HepG2 (cell line): ENCODE measurements around the gene PNLDC1. TPM values are rescaled to one million over a fixed set of nuclear protein-coding genes. Genes with fewer than 3 reads are reported as not detected.

Experiments
- ISX ChIP-seq: sonication (generic); formaldehyde crosslinking; conservative IDR thresholded peaks from 2 replicates; pipeline ENCODE4 v1.5.0; 2020; ENCODE audit warnings: missing genetic modification reagents
- POGZ ChIP-seq: sonication (generic); formaldehyde crosslinking; IDR thresholded peaks from 2 replicates; pipeline ENCODE4 v1.4.0; 2020; ENCODE audit warnings: mild to moderate bottlenecking, missing genetic modification reagents
- SIX4 ChIP-seq: sonication (generic); formaldehyde crosslinking; IDR thresholded peaks from 2 replicates; pipeline ENCODE4 v1.4.0; 2020; ENCODE audit warnings: missing genetic modification reagents
- SMAD1 ChIP-seq: sonication (generic); formaldehyde crosslinking; IDR thresholded peaks from 2 replicates; pipeline ENCODE4 v1.4.0; 2020; ENCODE audit warnings: missing genetic modification reagents, low read depth, mild to moderate bottlenecking, borderline replicate concordance
- TBX3 ChIP-seq: fragments of 450-650 bp; IDR thresholded peaks from 2 replicates; pipeline ENCODE4 v1.6.1; 2017; ENCODE audit warnings: antibody characterized with exemption, mild to moderate bottlenecking, inconsistent platforms, borderline replicate concordance
- THAP9 ChIP-seq: sonication (generic); formaldehyde crosslinking; IDR thresholded peaks from 2 replicates; pipeline ENCODE4; 2020; ENCODE audit warnings: missing genetic modification reagents, mild to moderate bottlenecking, borderline replicate concordance
- USF2 ChIP-seq, 2 experiments: sonication (generic) in 1 of 2; formaldehyde crosslinking in 1 of 2; IDR thresholded peaks; 2 replicates each; pipeline versions ENCODE4 v1.5.1 to v1.6.1; 2011 to 2020; ENCODE audit warnings: borderline replicate concordance in 1 of 2, low read depth in 1 of 2, low read length in 1 of 2, mild to moderate bottlenecking in 1 of 2, missing genetic modification reagents in 1 of 2, moderate library complexity in 1 of 2
- ZNF530 ChIP-seq: sonication (generic); formaldehyde crosslinking; IDR thresholded peaks from 2 replicates; pipeline ENCODE4 v1.5.0; 2020; ENCODE audit warnings: low read depth, mild to moderate bottlenecking, missing genetic modification reagents
- polyA plus RNA-seq, 8 experiments: library from polyadenylated mRNA; depleted of rRNA in 3 of 8; stranded (reverse) in 7 of 8; unstranded in 1 of 8; fragments of >200 nt; fragmentation: Illumina TruSeq in 4 of 8; extraction: Trizol in 4 of 8; gene quantifications; 2 replicates each; pipeline versions ENCODE4 v1.2.1 to v1.2.3, GENCODE V29; 2011 to 2016; ENCODE audit warnings: low read depth in 4 of 8, missing spikeins in 1 of 8, mixed read lengths in 1 of 8; ENCODE audit not compliant: insufficient read depth in 1 of 8
- total RNA-seq, 5 experiments: library from RNA; depleted of rRNA; stranded (reverse); fragments of >200 nt; fragmentation: Illumina TruSeq; extraction: Trizol; gene quantifications; 2 replicates each; pipeline ENCODE4 v1.2.3, GENCODE V29; 2016; ENCODE audit warnings: low read depth in 1 of 5
- TF ChIP-seq, protein P1 (sequence below): fragments of 450-650 bp; IDR thresholded peaks from 2 replicates; pipeline ENCODE4 v1.6.1; 2017; ENCODE audit warnings: mild to moderate bottlenecking
- TF ChIP-seq, protein P2 (sequence below): sonication (generic); formaldehyde crosslinking; IDR thresholded peaks from 2 replicates; pipeline ENCODE4 v1.4.0; 2020; ENCODE audit warnings: missing genetic modification reagents
- TF ChIP-seq, protein P3 (sequence below): sonication (generic); formaldehyde crosslinking; IDR thresholded peaks from 2 replicates; pipeline ENCODE4 v1.9.0; 2021; ENCODE audit warnings: missing genetic modification reagents, borderline replicate concordance
- TF ChIP-seq, protein P4 (sequence below): IDR thresholded peaks from 2 replicates; pipeline ENCODE4 v1.6.1; 2016; ENCODE audit warnings: missing compliant biosample characterization, missing genetic modification reagents, borderline replicate concordance

PNLDC1 gene
- total and polyA plus RNA-seq, 2 of the 13 experiments (the other 11 are each of a cell fraction or from before 2014, with no cell fraction given): not detected

DNA sequence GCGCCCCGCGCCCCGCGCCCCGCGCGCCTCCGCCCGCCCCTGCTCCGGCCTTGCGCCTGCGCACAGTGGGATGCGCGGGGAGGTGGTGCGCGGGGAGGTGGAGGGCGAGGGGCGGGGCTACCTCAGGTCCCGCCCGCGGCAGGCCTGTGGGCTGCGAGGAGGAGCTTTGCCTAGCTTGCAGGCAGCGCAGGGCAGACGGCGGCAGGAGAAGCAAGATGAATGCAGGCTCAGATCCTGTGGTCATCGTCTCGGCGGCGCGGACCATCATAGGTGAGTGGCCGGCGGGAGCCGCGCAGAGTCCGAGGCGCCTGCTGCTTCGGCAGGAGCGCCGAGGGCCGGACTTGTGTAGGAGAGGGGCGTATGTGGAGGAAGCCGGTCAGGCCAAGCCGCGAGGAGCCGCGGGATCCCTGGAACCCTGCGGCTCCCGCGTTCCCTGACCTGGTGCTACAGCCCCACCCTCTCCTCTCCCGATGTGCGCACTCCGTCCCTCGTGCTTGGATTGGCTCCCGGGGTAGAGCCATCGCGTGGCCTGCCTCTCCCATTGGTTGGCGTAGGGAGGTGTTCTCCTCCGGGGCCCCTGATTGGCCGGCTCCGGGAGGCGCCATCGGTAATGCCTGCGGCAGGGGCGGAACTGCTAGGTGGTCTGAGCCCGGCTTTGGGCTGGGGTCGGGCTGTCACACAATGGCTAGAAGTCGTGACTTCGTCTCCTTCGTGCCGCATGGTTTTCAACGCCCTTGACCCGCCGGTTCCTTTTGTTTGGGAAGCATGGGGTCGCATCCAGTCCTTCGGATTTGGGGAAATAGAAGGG, 38.0 kb upstream of the PNLDC1 start, which contains the start of gene ACAT2 (continued):
- TF ChIP-seq, protein P1, sequence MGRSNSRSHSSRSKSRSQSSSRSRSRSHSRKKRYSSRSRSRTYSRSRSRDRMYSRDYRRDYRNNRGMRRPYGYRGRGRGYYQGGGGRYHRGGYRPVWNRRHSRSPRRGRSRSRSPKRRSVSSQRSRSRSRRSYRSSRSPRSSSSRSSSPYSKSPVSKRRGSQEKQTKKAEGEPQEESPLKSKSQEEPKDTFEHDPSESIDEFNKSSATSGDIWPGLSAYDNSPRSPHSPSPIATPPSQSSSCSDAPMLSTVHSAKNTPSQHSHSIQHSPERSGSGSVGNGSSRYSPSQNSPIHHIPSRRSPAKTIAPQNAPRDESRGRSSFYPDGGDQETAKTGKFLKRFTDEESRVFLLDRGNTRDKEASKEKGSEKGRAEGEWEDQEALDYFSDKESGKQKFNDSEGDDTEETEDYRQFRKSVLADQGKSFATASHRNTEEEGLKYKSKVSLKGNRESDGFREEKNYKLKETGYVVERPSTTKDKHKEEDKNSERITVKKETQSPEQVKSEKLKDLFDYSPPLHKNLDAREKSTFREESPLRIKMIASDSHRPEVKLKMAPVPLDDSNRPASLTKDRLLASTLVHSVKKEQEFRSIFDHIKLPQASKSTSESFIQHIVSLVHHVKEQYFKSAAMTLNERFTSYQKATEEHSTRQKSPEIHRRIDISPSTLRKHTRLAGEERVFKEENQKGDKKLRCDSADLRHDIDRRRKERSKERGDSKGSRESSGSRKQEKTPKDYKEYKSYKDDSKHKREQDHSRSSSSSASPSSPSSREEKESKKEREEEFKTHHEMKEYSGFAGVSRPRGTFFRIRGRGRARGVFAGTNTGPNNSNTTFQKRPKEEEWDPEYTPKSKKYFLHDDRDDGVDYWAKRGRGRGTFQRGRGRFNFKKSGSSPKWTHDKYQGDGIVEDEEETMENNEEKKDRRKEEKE: no peak
- no peak for TF ChIP-seq ZNF530 (CRISPR knock-in tag)
- no peak for TF ChIP-seq SIX4 (CRISPR knock-in tag)
- TF ChIP-seq POGZ (CRISPR knock-in tag): peak; percentile 96
- TF ChIP-seq, protein P2, sequence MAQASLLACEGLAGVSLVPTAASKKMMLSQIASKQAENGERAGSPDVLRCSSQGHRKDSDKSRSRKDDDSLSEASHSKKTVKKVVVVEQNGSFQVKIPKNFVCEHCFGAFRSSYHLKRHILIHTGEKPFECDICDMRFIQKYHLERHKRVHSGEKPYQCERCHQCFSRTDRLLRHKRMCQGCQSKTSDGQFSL (CRISPR knock-in tag): 0 out of 2 replicates have a peak, but pooled peaks have one; percentile 42
- TF ChIP-seq USF2 (IDR thresholded peaks at IDR 0.05; ENCODE audit: low read depth, low read length): no peak
- TF ChIP-seq USF2 (CRISPR knock-in tag; IDR thresholded peaks at IDR 0.05; ENCODE audit: borderline replicate concordance): no peak
- TF ChIP-seq ISX (CRISPR knock-in tag): peak; percentile 80
- TF ChIP-seq SMAD1 (CRISPR knock-in tag): no peak; the same call in 1 of the 2 replicates
- TF ChIP-seq TBX3: no peak
- TF ChIP-seq, protein P3, sequence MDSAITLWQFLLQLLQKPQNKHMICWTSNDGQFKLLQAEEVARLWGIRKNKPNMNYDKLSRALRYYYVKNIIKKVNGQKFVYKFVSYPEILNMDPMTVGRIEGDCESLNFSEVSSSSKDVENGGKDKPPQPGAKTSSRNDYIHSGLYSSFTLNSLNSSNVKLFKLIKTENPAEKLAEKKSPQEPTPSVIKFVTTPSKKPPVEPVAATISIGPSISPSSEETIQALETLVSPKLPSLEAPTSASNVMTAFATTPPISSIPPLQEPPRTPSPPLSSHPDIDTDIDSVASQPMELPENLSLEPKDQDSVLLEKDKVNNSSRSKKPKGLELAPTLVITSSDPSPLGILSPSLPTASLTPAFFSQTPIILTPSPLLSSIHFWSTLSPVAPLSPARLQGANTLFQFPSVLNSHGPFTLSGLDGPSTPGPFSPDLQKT (CRISPR knock-in tag): no peak
- peak; percentile 85; the same call in 1 of the 2 replicates for TF ChIP-seq THAP9 (CRISPR knock-in tag)
- TF ChIP-seq, protein P4, sequence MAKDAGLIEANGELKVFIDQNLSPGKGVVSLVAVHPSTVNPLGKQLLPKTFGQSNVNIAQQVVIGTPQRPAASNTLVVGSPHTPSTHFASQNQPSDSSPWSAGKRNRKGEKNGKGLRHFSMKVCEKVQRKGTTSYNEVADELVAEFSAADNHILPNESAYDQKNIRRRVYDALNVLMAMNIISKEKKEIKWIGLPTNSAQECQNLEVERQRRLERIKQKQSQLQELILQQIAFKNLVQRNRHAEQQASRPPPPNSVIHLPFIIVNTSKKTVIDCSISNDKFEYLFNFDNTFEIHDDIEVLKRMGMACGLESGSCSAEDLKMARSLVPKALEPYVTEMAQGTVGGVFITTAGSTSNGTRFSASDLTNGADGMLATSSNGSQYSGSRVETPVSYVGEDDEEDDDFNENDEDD (CRISPR knock-in tag): no peak
